Muscle of leg (tissue), 11 donors: ENCODE data around the gene TTF1. TPM values are rescaled to one million over a fixed set of nuclear protein-coding genes. Genes with fewer than 3 reads are reported as not detected.

ENCODE experiments used
- DNase-seq: peaks from one replicate; pipeline ENCODE4 v3.0.0; 2013
- H3K27ac ChIP-seq: one replicate; pipeline ENCODE4 v1.5.1; 2013; ENCODE audit warnings: mild to moderate bottlenecking, low read length, control low read depth
- H3K27me3 ChIP-seq: one replicate; pipeline ENCODE4 v1.6.1; 2013; ENCODE audit warnings: low read length; ENCODE audit not compliant: control insufficient read depth, insufficient read depth
- H3K36me3 ChIP-seq: one replicate; pipeline ENCODE4 v1.6.1; 2013; ENCODE audit warnings: low read length; ENCODE audit not compliant: control insufficient read depth, insufficient read depth
- H3K4me1 ChIP-seq: one replicate; pipeline ENCODE4 v1.6.1; 2013; ENCODE audit warnings: low read length; ENCODE audit not compliant: control insufficient read depth, insufficient read depth
- H3K4me3 ChIP-seq: one replicate; pipeline ENCODE4 v1.5.1; 2013; ENCODE audit warnings: low read length, control low read depth
- H3K9me3 ChIP-seq: replicated peaks from 2 replicates; pipeline ENCODE4 v1.6.1; 2013; ENCODE audit warnings: low read depth, low read length; ENCODE audit not compliant: control insufficient read depth
- WGBS: methylation state at CpG from one replicate; pipeline ENCODE4 v1.1.5; 2013; ENCODE audit warnings: missing lambda C conversion rate; ENCODE audit not compliant: insufficient coverage; 5-methylcytosine and 5-hydroxymethylcytosine counted together
- polyA plus RNA-seq, 8 donors: library from polyadenylated mRNA; unstranded; fragments of 120-200 nt; gene quantifications; one replicate each; pipeline versions ENCODE4 v1.2.1 to v1.2.3, GENCODE V29; 2013; ENCODE audit warnings: inconsistent platforms in 1 of 8, low replicate concordance in 1 of 8; ENCODE audit not compliant: insufficient read length in 8 of 8, insufficient read depth in 1 of 8
- total RNA-seq: library from RNA; stranded (reverse); fragments of 120-200 nt; gene quantifications from one replicate; pipeline ENCODE4 v1.2.4, GENCODE V29; 2013

TTF1 gene
- total and polyA plus RNA-seq, 9 donors, result 9.6 to 12.0 (median 10.6) TPM

DNA sequence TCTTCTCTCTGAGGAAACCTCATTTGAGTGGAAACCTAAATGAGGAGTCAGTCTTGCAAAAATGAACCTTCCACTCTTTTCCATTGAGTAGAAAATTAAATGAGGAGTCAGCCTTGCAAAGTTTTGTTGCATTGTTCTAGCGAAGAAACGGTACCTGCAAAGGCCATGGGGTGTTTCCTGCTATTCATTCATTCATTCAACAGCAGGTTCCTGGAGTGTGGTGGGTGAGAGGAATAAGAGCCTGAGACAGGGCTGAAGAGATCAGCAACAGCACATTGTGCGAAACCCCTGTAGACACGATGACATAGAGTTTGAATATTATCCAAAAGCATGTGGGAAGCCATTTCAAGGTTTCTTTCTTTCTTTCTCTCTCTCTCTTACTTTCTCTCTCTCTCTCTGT is 37.2 kb downstream of the TTF1 start:
- DNase-seq, result no peak
- Histone ChIP-seq H3K27me3 (no peaks in the 10 kb centered on the region), H3K36me3 (no peaks in the 10 kb centered on the region), H3K4me1 (peaks cover 6% of the 10 kb centered on the region), H3K4me3 (no peak overlapping the region), H3K9me3 (no peaks in the 10 kb centered on the region), H3K27ac (peak overlapping the region; percentile 3)
- no CpG with 5 or more reads among the region's 4 CpGs for WGBS

DNA sequence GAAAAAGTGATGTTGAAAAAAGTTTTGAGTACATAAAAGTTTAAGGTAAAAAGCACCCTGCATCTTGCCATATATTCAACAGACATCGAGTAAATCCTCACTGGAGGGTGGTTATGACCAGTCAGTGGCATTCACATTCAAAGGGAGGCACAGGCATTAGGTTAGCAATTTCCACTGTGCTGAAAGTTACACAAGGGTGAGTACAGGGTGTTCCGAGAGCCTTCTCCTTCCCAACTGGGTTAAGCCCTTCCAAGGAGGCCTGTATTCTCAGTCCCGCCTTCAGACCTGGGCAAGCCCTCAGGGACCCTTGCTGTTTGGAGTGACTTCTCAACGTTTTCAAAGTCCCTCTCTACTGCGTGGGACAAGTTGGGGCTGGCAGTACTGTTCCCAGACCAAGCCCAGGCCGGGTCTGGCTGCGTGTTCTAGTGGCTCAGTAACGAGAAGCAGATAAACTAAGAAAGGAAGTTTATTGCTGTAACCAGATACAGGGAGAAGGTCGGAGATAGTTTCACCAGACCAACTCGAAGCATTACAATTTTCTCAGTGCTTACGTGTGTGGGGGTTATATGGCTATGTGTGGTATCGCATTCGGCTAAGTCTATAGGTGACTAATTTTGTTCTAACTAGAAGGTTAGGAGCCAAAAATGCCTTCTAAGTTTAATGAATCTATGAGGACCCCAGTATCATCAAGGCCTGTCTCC is 38.9 kb downstream of the TTF1 start:
- no peak overlapping the region for H3K27ac ChIP-seq
- 16% methylated on average over 6 of the region's 13 CpGs for WGBS
- no peak for DNase-seq
- H3K4me1 ChIP-seq, result peaks cover 2% of the 10 kb centered on the region
- no peak overlapping the region for H3K4me3 ChIP-seq
- no peaks in the 10 kb centered on the region for H3K36me3 ChIP-seq
- no peaks in the 10 kb centered on the region for H3K9me3 ChIP-seq
- no peaks in the 10 kb centered on the region for H3K27me3 ChIP-seq

DNA sequence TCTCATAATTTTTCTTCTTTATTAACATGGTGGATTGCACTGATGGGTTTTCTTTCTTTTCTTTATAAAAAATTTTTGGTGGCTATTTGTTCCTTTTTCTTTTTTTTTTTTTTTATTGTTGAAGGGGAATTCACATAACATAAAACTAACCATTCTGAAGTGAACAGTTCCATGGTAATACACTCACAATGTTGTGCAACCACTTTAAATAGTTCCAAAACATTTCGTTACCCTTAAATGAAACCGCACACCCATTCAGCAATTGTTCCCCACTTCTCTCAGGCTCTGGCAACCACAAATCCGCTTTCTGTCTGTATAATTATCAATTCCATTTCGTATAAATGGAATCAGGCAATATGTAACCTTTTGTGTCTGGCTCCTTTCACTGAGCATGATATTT is 40.2 kb downstream of the TTF1 start:
- H3K27me3 ChIP-seq, result no peaks in the 10 kb centered on the region
- no peaks in the 10 kb centered on the region for H3K4me1 ChIP-seq
- H3K4me3 ChIP-seq, result no peak overlapping the region
- H3K27ac ChIP-seq, result no peak overlapping the region
- 82% methylated on average over 4 of the region's 4 CpGs for WGBS
- H3K36me3 ChIP-seq, result no peaks in the 10 kb centered on the region
- DNase-seq, result no peak
- H3K9me3 ChIP-seq, result no peaks in the 10 kb centered on the region

- no peaks in the 10 kb centered on the region for H3K36me3 ChIP-seq
- H3K4me3 ChIP-seq, result no peak overlapping the region
- no CpG with 5 or more reads among the region's 3 CpGs for WGBS
- no peaks in the 10 kb centered on the region for H3K4me1 ChIP-seq
- H3K27ac ChIP-seq, result no peak overlapping the region
- no peaks in the 10 kb centered on the region for H3K27me3 ChIP-seq
- H3K9me3 ChIP-seq, result no peaks in the 10 kb centered on the region
- no peak for DNase-seq
Measured at GRCh38 chr9:132365986-132366385, 40.7 kb downstream of the TTF1 start.

GRCh38 chr9:132364068-132364467 is 42.6 kb downstream of the TTF1 start:
- Histone ChIP-seq H3K9me3 (no peaks in the 10 kb centered on the region), H3K4me1 (no peaks in the 10 kb centered on the region), H3K4me3 (no peak overlapping the region), H3K27me3 (no peaks in the 10 kb centered on the region), H3K36me3 (no peaks in the 10 kb centered on the region), H3K27ac (no peak overlapping the region)
- no peak for DNase-seq
- 86% methylated on average over 8 of the region's 9 CpGs for WGBS

DNA sequence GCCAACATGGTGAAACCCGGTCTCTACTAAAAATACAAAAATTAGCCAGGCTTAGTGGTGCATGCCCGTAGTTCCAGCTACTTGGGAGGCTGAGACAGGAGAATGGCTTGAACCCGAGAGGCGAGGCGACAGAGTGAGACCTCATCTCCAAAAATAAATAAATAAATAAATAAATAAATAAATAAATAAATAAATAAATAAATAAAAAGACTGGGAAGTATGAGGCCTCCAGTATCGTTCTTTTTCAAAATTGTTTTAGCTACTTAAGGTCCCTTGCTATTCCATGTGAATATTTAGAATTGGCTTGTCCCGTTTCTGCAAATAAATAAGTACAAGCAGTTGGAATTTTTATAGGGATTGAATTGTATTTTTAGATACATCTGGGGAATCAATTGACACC is 48.9 kb downstream of the TTF1 start:
- WGBS, result no CpG with 5 or more reads among the region's 7 CpGs
- Histone ChIP-seq H3K27ac (no peak overlapping the region), H3K27me3 (no peaks in the 10 kb centered on the region)

DNA sequence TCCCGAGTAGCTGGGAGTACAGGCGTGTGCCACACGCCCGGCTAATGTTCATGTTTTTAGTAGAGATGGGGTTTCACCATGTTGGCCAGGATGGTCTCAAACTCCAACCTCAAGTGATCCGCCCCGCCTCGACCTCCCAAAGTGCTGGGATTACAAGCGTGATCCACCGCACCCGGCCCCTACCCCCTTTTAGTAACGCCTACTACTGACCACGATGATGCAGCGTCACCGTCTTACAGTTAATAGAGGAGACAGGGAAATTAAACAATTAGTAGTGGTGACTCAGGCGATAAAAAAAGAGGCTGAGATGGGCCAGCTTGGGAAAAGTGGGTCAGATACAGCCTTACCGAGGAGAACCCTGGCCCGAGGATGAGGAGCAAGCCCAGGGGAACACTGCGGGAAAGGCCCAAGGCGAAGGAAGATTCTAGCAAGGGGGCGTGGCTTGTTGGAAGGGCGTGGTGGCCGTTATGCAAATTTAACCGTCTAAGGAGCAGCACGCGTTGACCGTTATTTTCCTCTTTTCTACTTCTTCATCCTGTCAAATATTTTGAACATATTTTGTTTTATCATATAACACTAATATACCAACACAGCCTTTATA is 50.2 kb downstream of the TTF1 start:
- WGBS, result 97% methylated on average over 14 of the region's 26 CpGs
- no peak overlapping the region for H3K4me3 ChIP-seq
- peaks cover 24% of the 10 kb centered on the region for H3K36me3 ChIP-seq
- no peaks in the 10 kb centered on the region for H3K27me3 ChIP-seq
- H3K4me1 ChIP-seq, result peaks cover 19% of the 10 kb centered on the region
- H3K9me3 ChIP-seq, result no peaks in the 10 kb centered on the region
- no peak for DNase-seq
- H3K27ac ChIP-seq, result no peak overlapping the region

More for the DNA sequence above, 48.9 kb downstream of the TTF1 start:
- H3K36me3 ChIP-seq, result peaks cover 11% of the 10 kb centered on the region
- peaks cover 17% of the 10 kb centered on the region for H3K4me1 ChIP-seq
- DNase-seq, result no peak
- H3K4me3 ChIP-seq, result no peak overlapping the region
- no peaks in the 10 kb centered on the region for H3K9me3 ChIP-seq

DNA sequence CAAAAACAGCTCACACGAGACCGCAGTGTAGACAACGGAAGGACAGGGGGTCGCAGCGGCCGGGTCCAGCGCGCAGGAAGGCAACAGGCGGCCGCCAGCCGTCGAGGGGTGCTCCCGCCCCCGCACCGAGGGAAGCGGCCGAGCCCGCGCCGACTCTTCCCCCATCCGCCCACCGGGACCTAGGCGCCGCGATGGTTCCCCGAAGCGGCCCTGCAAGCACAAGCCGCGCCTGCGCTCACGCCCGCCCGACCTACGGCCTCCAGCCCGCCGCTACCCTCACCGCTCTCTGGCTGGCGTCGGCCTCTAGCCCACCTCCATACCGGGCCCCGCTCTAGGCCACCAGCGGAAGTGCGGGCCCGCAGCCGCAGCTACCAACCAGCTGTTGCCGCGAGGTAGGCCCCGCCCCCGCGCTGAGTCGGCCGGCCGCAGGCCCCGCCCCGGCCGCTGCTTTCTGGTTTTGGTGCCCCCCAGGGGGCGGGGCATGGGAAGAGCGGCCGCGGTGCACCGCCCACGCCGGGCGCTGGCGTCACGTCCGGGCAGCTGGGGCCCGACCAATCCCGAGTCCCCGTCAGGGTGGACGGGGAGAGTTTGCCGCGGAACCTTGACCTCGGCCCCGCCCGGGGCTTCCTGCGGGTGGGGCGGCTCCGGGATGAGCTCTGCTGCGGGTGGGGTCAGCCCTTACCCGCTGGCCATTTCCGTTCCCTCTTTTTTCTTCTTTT is 51.8 kb downstream of the TTF1 start, which contains the start of gene SETX:
TSS of gene SETX (minus strand) at position 350 of the 719 bp plus-strand sequence. CDS start 5,558 bp downstream, outside the sequence.
- WGBS, result under 1% methylated on average over 80 of the region's 82 CpGs
- peak; percentile 99 for DNase-seq
- Histone ChIP-seq H3K9me3 (no peaks in the 10 kb centered on the region), H3K4me1 (peaks cover 19% of the 10 kb centered on the region), H3K27ac (peak within 1 kb of the TSS; percentile 92), H3K36me3 (peaks cover 32% of the 10 kb centered on the region), H3K27me3 (no peaks in the 10 kb centered on the region), H3K4me3 (peak within 1 kb of the TSS; percentile 79)

- Histone ChIP-seq H3K36me3 (peaks cover 50% of the 10 kb centered on the region), H3K27ac (no peak overlapping the region), H3K4me3 (no peak overlapping the region), H3K27me3 (no peaks in the 10 kb centered on the region), H3K4me1 (peaks cover 19% of the 10 kb centered on the region), H3K9me3 (no peaks in the 10 kb centered on the region)
- DNase-seq, result no peak
- 86% methylated on average over 1 of the region's 3 CpGs for WGBS
Measured at GRCh38 chr9:132351404-132352045, 55.1 kb downstream of the TTF1 start.

- peaks cover 52% of the 10 kb centered on the region for H3K36me3 ChIP-seq
- no CpG with 5 or more reads among the region's 6 CpGs for WGBS
- peaks cover 19% of the 10 kb centered on the region for H3K4me1 ChIP-seq
Measured at GRCh38 chr9:132350861-132351315, 55.8 kb downstream of the TTF1 start.

More at GRCh38 chr9:132350861-132351315, 55.8 kb downstream of the TTF1 start:
- no peaks in the 10 kb centered on the region for H3K9me3 ChIP-seq
- H3K27ac ChIP-seq, result no peak overlapping the region
- H3K4me3 ChIP-seq, result no peak overlapping the region
- no peaks in the 10 kb centered on the region for H3K27me3 ChIP-seq
- no peak for DNase-seq
